Activated CD4-positive, CD25-positive, alpha-beta regulatory T cell treated with anti-CD3 and anti-CD28 coated beads, Interleukin-2, amount 50 U/mL, for 72 hours (primary cell): ENCODE measurements around the gene ITPRIPL2.

Experiments used
- DNase-seq: peaks from one replicate; pipeline ENCODE4 v3.0.0; 2021

The ITPRIPL2 gene

DNA sequence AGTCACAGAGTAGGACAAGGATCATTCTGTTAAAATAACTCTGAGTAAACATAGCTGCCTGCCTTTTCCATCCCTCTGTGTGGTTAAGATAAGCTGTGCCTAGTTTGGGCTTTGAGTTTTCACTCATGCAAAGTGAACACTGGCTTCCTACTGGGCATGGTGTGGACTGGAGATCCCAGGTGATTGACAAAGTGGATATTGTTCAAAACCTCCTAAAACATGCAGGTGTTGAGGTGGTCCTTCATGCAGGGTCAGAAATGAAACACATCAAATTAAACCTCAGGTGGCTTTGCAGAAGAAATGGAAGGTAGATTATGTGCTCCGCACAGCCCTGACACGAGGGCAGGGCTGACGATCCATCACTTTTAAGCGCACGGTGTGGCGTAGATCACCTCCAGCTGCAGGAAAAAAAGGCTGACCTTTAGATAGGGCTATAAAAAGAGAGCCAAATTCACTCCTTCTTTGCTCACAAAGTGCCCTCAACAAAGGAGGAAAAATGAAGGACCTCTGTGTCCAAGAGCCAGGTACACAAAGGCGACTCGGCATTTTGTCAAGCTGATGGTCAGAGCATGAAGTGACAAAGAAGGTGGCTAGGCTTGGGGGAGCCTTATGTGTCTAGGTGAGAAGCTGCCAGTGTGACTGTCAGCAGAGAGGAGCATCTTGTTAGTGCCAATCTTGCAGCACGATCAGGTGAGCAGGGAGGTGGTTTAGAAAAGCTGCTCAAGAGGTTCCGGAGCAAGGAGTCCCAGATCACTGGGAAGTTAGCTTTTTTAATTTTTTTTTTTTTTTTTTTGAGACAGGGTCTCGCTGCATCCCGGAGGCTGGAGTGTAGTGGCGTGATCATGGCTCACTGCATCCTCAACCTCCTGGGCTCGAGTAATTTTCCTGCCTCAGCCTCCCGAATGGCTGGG is 19.9 kb upstream of the ITPRIPL2 start:
- DNase-seq = no peak

DNA sequence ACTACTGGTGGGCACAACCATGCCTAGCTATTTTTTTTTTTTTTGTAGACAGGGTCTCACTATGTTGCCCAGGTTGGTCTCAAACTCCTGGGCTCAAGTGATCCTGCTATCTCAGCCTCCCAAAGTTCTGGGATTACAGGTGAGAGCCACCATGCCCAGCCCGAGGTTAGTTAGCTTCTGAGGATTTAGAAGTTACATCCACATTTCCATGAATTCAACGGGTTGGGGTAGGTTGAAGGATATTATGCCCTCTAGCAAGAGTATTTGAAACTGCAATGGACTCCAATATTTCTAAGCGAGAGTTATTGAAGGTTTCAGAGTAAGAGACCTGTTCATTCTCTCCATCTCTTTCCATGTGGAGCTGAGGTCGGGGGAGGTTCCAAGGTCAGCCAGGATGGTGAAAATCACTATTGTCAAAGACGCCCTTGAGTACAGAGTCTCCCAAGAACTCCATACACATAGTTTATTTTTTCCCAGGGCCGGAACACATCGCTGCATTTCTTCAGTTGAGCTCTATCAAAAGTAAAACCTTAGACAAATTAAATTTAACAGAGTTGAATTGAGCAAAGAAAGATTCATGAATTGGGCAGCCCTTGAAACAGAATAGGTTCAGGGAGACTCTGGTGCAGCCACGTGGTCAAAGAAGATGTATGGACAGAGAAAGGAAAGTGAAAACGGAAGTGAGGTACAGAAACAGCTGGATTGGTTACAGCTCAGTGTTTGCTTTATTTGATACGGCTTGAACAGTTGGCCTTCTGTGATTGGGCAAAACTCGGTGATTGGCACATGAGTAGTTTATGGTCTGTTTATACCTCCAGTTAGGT is 19.0 kb upstream of the ITPRIPL2 start:
- no peak for DNase-seq

DNA sequence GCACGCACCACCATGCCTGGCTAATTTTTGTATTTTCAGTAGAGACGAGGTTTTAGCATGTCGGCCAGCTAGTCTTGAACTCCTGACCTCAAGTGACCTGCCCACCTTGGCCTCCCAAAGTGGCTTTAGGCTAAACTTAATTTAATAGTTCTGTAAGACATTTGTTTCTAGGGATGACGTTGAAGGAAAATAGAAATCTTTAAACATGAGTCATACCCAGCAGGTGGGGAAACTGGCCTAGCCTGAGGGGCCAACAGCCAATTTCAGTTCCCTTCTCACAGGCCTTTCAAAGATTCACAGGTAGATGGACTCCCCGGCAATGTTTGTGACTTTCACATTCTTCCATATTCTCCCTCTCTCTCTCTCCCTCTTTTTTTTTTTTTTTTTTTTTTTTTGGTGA is 18.1 kb upstream of the ITPRIPL2 start:
- no peak for DNase-seq

DNA sequence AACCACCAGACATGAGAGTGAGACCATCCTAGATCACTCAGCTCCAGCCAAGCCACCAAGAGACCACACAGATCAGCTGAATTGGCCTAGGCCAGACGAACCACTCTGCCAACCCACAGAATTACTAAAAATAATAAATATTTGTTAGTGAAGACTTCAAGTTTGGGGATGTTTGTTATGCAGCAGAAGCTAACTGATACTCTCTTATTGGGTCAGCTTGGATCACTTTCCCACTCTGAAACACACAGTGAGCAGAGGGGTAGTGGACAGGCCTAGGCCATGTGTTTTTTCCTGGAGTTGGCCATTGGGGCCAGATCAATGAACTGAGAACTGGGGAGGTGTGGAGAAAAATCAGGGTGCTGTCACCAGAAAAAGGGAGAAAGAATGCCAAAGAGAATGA is 15.6 kb upstream of the ITPRIPL2 start:
- no peak for DNase-seq

DNA sequence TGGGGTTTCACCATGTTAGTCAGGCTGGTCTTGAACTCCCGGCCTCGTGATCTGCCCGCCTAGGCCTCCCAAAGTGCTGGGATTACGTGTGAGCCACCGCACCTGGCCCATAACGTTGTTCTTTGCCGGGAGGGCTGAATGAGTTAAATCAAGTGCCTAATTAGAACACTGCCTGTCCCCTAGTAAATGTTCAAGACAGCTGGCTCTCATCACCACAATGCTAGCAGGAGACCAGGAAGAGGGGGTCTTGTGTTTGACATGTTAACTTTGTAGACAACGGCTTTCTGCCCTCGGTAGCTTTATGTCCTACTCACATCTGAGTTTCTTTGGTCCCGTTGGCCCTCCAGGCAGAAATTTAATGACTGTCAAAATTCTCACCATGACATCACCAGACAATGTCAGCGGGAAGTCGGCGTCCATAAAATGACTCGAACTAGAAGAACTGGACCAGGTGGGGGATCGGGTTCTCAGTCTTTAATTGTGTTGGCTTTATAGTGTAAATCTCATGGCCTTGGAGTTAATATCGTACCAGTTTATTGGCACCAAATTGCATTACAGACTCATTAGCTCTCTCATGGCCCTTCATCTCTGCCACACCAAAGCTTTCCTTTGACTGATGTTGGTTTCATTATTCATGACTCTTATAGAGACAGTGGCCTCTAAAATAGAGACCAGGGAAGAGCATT is 11.4 kb upstream of the ITPRIPL2 start:
- no peak for DNase-seq

DNA sequence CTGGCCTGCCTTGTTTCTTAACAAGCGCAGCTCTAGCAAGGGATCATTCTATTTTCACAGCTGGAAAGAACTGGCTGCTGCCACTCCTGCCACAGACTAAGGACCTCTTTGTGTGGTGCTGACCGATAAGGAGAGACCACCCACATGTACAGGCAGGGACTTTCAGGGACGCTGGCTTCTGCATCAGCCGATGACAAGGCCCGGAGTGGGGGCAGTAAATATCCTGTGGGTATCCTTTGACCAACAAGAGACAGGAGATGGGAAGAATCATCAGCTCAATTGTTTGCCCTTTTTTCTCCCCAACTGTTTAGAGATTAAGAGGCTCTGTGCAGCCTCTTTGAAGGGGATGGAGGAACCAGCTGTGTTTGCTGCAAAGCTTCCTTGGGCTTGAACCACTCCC is 9.2 kb upstream of the ITPRIPL2 start:
- DNase-seq = no peak

DNA sequence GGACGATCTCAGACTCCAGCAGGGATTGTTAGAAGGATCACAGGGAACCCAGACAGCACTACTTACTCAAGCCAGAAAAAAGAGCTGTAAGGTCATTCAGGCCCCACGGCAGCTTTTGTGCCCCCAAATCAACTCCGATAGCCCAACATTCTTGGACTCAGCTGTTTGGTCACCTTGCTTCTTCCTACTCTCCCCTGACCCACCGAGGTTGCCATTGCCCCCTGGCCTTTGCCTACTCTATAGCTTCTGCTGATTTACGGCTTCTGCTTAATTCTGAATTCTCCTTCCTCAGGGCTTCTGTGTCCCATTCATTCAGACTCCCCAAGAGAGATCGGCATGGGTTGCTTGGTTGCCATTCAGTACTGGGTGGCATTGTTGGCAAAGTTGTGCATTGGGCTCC is 8.6 kb upstream of the ITPRIPL2 start:
- DNase-seq = no peak

DNA sequence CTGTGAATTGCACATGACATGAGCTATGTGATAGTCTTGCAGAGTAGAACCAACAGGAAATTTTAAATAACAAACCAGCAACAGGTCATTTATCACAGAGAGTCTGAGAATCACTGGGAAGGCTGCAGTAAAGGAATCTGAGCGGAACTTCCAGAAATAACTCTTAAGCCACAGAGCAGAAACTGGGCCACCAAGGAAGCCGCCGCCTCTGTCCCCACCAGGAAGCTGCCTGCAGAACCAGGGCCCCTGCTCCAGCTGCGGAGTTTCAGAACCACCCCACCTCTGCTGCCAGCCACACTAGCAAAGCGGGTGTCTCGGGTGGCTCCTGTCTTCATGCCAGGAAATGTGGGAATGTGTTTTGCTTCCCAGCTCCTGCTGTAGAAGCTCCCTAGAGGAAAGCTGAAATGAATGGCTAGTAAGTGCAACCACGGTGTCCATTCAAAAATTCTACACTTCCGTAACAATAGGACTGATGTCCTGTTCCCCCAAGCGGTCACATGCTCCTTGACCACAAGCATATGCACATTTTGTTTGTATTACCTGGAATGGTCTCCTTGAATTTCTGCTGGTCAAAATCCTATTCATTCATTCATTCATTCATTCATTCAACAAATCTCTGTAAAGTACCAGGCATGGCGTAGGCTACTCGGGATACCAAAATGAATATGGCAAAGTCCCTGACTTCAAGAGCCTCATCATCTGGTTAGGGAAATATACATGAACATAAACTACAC is 7.7 kb upstream of the ITPRIPL2 start:
- no peak for DNase-seq

DNA sequence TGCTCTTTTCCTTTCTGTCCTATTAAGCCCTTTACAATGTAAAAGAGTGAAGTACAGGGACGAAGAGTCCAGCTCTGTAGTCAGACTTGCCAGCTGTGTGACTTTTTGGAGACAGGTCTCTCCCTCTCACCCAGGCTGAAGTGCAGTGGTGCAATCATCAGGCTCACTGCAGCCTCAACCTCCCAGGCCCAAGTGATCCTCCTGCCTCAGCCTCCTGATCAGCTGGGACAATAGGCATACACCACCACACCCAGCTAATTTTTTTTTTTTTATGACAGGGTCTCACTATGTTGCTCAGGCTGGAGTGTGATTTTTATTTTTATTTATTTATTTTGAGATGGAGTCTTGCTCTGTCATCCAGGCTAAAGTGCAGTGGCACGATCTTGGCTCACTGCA is 7.1 kb upstream of the ITPRIPL2 start:
- DNase-seq = no peak

DNA sequence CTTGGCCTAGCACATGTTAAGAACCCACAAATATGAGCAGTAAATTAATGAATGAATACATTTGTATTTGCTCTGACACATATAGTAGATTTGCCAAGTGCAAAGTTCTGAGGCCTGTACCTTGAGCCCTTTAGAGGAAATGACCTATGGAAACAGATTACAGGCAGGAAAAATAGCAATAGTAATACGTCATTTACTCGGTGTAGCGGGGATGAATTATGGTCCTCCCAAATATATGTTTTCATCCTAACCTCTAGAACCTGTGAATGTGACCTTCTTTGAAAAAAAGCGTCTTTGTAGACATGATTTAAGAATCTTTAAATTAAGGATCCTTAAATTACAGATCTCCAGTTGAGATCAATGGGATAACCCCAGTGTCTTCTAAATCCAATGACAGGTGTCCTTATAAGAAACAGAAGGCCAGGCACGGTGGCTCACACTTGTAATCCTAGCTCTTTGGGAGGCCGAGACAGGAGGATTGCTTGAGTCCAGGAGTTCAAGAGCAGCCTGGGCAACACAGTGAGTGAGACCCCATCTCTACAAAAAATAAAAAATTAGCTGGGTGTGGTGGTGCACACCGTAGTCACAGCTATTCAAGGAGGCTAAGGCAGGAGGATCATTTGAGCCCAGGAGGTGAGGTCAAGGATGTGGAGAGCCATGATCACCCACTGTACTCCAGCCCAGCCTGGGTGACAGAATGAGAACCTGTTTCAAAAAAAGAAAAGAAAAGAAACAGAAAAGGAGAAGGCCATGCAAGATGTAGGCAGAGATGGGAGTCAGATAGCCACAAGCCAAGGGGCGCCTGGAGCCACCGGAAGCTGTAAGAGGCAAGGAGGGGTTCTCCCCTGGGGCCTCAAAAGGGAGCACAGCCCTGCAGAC is 5.1 kb upstream of the ITPRIPL2 start:
- DNase-seq = no peak

DNA sequence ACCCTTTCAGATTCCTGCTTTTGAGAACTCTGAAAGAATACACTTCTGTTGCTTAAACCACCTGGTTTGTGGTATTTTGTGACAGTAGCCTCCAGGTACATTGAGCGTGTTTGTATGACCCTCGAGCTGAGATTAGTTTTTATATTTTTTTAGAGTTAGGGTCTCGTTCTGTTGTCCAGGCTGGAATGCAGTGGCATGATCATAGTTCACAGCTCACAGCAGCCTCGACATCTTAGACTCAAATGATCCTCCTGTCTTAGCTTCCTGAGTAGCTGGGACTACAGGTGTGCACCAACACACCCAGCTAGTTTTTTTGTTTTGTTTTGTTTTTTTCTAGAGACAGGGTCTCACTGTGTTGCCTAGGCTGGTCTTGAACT is 4.5 kb upstream of the ITPRIPL2 start:
- DNase-seq = no peak

DNA sequence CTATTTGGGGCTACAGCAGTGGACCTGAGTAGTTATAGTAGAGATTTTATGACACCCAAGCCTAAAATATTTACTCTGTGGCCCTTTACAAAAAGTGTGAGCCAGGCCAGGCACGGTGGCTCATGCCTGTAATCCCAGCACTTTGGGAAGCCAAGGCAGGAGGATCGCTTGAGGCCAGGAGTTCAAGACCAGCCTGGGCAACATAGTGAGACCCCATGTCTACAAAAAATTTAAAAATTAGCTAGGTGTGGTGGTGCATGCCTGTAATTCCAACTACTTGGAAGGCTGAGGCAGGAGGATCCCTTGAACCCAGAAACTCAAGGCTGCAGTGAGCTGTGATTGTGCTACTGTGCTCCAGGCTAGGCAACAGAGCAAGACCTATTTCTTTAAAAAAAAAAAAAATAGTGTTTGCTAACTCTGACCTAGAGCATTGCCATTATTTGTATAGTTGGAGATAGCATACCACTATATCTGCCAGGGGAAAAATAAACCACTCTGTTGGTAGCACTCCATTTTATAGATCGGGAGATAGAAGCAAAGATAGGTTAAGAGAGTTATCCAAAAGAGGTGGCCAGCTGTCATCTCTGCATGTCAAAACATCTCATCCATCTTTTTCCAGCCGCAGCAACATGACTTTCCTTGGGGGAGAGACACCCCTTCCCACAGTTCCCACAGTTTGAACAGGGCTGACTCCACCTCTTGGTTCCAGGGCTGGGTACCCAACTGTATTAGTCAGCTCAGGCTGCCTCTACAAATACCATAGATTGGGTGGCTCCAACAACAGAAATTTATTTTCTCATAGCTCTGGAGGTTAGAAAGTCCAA is 3.0 kb upstream of the ITPRIPL2 start:
- DNase-seq = no peak

DNA sequence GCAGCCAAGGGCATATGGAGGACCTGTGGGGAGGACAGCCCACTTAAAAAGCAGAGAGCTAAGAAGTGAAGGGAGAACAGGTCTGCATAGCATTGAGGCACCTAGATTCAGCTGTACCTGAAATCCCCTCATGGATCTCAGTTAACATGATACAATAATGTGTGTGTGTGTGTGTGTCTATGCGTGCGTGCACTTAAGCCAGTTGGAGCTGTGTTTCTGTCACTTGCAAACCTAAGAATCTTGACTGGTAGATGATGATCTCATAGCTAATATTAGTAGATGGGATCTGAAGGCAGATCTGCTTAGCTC is 1.7 kb upstream of the ITPRIPL2 start:
- no peak for DNase-seq

DNA sequence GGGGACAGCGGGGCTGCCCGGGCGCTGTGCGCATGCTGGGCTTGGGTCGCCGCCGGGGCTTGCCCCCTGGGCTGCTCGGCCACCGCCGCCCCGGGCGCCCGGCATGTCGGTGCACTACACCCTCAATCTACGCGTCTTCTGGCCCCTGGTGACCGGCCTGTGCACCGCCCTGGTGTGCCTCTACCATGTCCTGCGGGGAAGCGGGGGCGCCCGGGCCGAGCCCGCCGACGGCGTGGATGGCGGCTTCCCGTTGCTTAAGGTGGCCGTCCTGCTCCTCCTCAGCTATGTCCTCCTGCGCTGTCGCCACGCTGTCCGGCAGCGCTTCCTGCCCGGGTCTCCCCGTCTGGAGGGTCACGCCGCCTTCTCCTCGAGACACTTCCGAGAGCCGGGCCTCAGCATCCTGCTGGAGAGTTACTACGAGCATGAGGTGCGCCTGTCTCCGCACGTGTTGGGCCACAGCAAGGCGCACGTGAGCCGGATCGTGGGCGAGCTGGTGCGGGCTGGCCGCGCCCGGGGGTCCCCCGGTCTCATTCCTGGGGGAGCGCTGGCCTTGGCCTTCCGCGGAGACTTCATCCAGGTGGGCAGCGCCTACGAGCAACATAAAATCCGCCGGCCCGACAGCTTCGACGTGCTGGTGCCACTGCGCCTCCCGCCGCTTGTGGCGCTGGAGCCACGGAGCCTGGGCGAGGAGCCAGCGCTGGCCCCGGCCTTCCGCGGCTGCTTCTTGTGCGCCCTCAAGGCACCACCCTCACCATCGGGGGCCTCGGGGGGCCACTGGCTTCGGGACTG is 789 bp downstream of the ITPRIPL2 start:
- no peak for DNase-seq

DNA sequence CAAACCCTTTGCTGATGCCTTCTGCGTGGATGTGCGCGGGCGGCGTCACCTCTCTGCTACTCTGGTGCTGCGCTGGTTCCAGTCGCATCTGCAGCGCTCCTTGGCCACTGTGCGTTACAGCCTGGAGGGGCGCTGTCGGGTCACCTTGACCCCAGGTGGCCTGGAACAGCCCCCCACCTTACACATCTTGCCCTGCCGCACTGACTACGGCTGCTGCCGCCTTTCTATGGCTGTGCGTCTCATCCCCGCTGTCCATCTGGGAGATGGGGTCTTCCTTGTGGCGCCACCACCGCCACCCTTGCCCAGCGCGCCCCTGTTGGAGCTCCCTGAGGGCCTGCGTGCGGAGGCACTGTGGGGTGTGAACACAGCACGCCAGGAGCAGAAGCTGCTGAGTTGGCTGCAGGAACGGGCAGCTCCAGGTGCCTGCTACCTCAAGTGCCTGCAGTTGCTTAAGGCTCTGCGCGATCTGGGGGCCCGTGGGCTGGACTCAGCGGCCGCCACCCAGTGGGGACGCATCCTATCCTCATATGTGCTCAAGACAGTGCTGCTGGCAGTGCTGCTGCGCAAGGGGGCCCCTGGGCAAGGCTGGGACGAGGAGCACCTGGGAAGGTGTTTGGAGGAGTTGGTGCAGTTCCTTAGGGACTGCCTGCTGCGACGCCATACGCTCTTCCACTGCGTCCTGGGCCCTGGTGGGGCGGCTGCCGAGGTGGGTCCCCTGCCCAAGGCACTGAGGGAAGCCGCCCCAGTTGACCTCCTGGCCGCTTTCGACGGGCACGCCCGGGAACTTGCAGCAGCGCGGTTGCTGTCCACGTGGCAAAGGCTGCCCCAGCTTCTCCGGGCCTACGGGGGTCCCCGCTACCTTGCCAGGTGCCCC is 1.6 kb downstream of the ITPRIPL2 start:
- DNase-seq = no peak

DNA sequence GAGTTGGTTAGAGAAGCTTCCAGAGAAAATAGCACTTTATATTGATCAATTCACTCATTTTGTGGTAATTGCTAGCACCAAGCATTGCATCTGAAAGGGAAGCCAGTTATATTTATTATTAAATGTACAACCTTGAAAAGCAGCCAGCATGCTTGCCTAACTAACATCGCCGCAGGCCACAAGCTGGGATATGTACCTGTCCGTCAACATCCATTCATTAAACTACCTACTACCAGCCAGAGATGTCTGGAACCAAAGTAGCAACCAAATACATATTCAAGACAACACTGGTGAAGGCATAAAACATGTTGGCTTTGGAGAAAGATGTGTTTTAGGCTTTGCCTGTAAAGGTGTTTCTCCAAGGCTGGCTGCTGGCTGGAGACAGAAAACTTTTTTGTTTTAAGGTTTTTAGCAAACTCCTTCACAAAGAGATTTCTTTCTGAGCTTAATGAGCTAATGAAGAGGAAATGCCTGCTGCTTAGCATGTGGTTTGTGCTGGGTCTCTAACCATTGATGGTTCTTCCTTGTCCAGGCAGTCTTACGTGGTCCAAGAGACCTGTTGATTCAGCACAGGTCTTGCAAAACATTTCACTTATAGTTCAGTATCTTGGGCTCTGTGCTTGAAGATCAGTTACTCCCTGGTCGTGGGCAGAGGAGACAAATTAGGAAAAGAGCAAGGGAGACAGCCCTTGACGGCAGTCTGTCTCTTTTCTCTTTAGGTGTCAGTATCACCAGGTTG is 3.1 kb downstream of the ITPRIPL2 start:
- DNase-seq = no peak

DNA sequence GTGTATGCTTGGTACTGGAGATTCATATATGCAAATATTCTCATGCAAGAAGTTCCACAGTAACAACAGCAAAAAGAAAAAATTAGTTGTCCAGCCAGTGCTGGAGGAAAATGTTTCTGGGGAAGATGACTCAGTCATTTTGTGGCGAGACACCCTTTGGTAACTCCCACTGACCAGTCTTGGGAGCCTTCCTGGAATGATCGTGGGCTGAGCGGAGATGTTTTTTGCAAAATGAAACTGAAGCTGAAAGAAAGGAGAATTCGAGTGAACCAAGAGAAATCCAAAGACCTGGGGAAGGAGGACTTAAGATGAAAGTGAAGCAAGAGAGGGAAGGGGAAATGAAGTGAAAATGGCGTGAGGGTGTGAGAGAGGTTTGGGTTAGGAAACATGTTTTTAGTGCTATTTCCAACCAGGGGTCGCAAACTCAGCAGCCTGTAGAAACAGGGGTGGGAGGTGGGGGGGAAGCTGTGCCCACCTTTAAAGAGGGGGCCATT is 5.2 kb downstream of the ITPRIPL2 start:
- DNase-seq = no peak

DNA sequence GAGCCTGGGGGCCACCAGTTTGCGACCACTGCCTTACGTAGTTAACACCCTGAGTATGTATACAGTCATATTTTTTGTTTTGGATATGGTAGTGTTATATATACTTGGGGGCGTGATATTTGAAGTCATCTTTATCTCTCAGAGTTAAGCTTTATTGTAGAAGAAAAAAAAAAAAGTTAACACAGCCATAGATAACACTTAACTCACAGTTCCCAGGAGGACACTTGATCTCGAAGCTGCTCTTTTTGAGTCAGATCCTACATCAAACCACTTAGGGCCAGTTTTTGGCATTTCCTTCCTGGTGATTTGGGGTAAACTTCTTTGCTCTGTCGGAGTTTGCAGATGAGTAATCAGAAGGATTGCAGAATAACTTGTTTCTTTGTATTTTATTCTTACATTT is 5.8 kb downstream of the ITPRIPL2 start:
- DNase-seq = no peak
